Measurements from ENCODE around the gene TTC24.

DNA sequence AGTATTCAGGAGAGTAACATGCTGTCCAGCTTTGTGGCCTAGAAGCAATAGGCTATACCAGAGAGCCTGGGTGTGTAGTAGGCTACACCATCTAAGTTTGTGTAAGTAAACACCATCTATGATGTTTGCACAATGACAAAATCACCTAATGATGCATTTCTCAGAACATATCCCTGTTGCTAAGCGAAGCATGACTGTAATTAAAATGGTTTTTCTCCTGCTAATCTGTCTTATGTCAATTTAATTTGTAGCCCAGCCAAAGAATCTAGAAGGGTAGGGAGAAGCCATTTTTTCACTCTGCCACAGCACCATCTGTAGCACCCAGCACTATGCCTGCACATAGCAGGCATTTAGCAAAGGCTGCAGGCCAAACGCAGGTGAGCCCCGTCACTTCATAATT lies 2.0 kb upstream of the TTC24 start:
- TF ChIP-seq POLR2A (IDR thresholded peaks at IDR 0.05) = no peak
- TF ChIP-seq, protein P1, sequence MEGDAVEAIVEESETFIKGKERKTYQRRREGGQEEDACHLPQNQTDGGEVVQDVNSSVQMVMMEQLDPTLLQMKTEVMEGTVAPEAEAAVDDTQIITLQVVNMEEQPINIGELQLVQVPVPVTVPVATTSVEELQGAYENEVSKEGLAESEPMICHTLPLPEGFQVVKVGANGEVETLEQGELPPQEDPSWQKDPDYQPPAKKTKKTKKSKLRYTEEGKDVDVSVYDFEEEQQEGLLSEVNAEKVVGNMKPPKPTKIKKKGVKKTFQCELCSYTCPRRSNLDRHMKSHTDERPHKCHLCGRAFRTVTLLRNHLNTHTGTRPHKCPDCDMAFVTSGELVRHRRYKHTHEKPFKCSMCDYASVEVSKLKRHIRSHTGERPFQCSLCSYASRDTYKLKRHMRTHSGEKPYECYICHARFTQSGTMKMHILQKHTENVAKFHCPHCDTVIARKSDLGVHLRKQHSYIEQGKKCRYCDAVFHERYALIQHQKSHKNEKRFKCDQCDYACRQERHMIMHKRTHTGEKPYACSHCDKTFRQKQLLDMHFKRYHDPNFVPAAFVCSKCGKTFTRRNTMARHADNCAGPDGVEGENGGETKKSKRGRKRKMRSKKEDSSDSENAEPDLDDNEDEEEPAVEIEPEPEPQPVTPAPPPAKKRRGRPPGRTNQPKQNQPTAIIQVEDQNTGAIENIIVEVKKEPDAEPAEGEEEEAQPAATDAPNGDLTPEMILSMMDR (IDR thresholded peaks at IDR 0.05) = no peak

Measured in thyroid gland (tissue), 4 donors.